Measurements from ENCODE around the gene ACIN1. TPM values are rescaled to one million over a fixed set of nuclear protein-coding genes. Genes with fewer than 3 reads are reported as not detected.

ACIN1 gene
- total RNA-seq, 2 experiments from 2014 or later = 282 to 288 TPM

DNA sequence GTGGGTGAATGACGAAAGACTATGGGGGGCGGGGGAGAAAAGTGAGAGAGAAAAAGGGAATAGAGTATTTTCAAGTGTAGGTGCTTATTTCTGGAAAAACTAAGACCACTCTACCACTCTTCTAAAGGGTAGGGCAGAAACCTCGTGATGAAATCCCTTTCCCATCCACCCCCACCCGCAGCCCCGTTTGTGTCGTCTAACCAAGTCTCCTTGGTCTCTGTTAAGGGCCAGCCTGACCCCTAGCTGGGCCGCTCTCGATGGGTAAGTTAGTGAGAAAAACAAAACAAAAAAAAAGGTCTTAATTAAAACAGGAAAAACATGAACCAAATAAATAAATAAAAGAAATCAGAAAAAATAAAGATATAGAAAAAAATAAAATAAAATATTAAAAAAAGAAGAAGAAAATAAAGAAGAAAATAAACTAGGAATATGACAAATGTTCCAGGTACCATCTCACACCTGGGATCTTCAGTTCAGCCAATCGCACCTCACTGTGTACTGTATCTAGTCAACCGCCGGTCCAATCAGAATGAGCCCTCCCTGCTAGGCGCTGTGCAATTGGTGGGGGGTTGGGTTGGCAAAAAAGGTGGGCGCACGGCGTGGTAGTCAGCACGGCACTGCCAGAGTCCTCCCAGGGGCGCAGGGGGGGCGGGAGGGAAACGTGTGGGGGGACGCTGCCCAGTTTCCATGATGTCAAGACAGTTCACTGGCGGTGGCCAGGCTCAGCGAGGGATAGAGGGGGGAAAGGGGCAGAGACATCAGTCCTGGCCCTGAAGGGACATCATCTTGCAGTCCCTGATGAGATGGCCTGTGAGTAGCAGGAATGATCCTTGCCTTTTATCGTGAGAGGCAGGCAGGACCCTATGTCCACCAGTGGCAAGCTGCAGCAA, 27.8 kb downstream of the ACIN1 start:
- POLR2A ChIA-PET = interaction anchor here (2.0 kb wide), 2 partner anchors 9 to 28 kb away, joined by 15 to 22 read pairs; partner anchors contain the start of genes ACIN1, C14orf119 and CDH24
- Mint-ChIP-seq H3K27ac (no peak overlapping the region), H3K4me1 (ENCODE audit: low read depth) (peaks cover 41% of the 10 kb centered on the region), H3K36me3 (ENCODE audit: low read depth) (peaks cover 73% of the 10 kb centered on the region), H3K27me3 (no peaks in the 10 kb centered on the region), H3K4me3 (no peak overlapping the region), H3K9me3 (no peaks in the 10 kb centered on the region)
- ATAC-seq (ENCODE audit: poor library complexity) (no peak), DNase-seq (no peak)
- Histone ChIP-seq H3K27ac (ENCODE audit: low read depth in 1 of 2, low read length in 2 of 2) (no peak overlapping the region), H3K27me3 (ENCODE audit: control insufficient read depth in 1 of 2, insufficient read depth in 2 of 2, low read length in 2 of 2) (no peaks in the 10 kb centered on the region), H3K4me3 (ENCODE audit: low read length) (no peak overlapping the region), H3K4me1 (ENCODE audit: insufficient read depth, low read length) (peaks cover 33% of the 10 kb centered on the region), H3K36me3 (ENCODE audit: insufficient read depth, low read length) (peaks cover 75% of the 10 kb centered on the region), H3K9me3 (ENCODE audit: control insufficient read depth in 1 of 2, insufficient read depth in 1 of 2, low read length in 2 of 2) (no peaks in the 10 kb centered on the region)
- intact Hi-C loops (cut with DNase I, micrococcal nuclease) = no loop called here
- TF ChIP-seq, protein P1, sequence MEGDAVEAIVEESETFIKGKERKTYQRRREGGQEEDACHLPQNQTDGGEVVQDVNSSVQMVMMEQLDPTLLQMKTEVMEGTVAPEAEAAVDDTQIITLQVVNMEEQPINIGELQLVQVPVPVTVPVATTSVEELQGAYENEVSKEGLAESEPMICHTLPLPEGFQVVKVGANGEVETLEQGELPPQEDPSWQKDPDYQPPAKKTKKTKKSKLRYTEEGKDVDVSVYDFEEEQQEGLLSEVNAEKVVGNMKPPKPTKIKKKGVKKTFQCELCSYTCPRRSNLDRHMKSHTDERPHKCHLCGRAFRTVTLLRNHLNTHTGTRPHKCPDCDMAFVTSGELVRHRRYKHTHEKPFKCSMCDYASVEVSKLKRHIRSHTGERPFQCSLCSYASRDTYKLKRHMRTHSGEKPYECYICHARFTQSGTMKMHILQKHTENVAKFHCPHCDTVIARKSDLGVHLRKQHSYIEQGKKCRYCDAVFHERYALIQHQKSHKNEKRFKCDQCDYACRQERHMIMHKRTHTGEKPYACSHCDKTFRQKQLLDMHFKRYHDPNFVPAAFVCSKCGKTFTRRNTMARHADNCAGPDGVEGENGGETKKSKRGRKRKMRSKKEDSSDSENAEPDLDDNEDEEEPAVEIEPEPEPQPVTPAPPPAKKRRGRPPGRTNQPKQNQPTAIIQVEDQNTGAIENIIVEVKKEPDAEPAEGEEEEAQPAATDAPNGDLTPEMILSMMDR (IDR thresholded peaks at IDR 0.05) = no peak
- CTCF ChIA-PET = interaction anchor here (1.0 to 2.0 kb wide), 4 partner anchors 9 to 94 kb away, joined by 4 to 27 read pairs (median 8); no protein-coding TSS in a partner anchor

DNA sequence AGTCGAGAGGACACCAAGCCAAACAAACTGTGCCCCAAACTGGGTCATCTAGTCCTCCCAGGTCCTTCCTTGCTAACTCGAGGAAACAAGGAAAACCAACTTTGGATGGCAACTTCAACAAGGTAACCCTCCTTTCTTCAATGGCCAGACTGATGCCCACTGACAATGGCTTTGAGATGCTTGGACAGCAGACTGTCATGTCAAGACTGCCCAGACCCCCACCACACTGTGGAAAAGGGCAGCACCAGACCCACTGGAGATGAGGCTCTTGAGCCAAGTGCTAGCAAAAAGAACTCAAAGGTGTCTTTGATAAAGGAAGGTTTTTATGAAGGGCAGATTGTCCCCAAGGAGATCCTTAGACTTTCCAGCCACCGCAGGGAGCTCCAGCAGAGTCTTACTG, 28.6 kb downstream of the ACIN1 start:
- intact Hi-C loops (cut with DNase I, micrococcal nuclease) = no loop called here
- POLR2A ChIA-PET = no interaction called here
- H3K9me3 Mint-ChIP-seq = no peaks in the 10 kb centered on the region
- DNase-seq = no peak
- Histone ChIP-seq H3K9me3 (ENCODE audit: control insufficient read depth in 1 of 2, insufficient read depth in 1 of 2, low read length in 2 of 2) (no peaks in the 10 kb centered on the region), H3K27ac (ENCODE audit: low read depth in 1 of 2, low read length in 2 of 2) (no peak overlapping the region), H3K27me3 (ENCODE audit: control insufficient read depth in 1 of 2, insufficient read depth in 2 of 2, low read length in 2 of 2) (no peaks in the 10 kb centered on the region), H3K36me3 (ENCODE audit: insufficient read depth, low read length) (peaks cover 75% of the 10 kb centered on the region), H3K4me1 (ENCODE audit: insufficient read depth, low read length) (peaks cover 26% of the 10 kb centered on the region), H3K4me3 (ENCODE audit: low read length) (no peak overlapping the region)
- H3K27me3 Mint-ChIP-seq = no peaks in the 10 kb centered on the region
- peaks cover 68% of the 10 kb centered on the region for H3K36me3 Mint-ChIP-seq (ENCODE audit: low read depth)
- H3K27ac Mint-ChIP-seq = no peak overlapping the region
- CTCF ChIA-PET = interaction anchor here (1.0 to 1.6 kb wide), 2 partner anchors 8 to 72 kb away, joined by 4 to 5 read pairs; no protein-coding TSS in a partner anchor
- TF ChIP-seq, protein P1 (IDR thresholded peaks at IDR 0.05) = no peak
- H3K4me1 Mint-ChIP-seq (ENCODE audit: low read depth) = peaks cover 34% of the 10 kb centered on the region
- ATAC-seq (ENCODE audit: poor library complexity) = no peak
- H3K4me3 Mint-ChIP-seq = no peak overlapping the region

DNA sequence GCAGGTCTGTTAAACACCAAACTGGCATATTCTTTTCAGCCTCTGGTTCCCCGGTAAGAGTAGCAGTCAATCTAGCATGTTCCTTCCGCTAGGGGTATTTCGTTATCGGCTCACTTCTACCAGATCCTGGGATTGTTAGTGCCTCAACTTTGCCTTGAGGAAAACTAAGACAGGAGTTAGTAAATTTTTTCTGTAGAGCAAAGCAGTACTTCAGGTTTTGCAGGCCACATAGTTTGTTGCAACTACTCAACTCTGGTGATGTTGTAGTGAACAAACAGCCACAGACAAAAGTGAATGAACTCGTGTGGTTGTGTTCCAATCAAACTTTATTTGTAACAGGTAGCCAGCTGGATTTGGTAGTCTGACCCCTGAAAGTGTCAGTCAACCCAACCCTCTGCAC, 31.3 kb downstream of the ACIN1 start:
- Mint-ChIP-seq H3K36me3 (ENCODE audit: low read depth) (peaks cover 82% of the 10 kb centered on the region), H3K4me1 (ENCODE audit: low read depth) (peaks cover 9% of the 10 kb centered on the region), H3K27ac (no peak overlapping the region), H3K9me3 (no peaks in the 10 kb centered on the region), H3K27me3 (no peaks in the 10 kb centered on the region), H3K4me3 (no peak overlapping the region)
- DNase-seq (no peak), ATAC-seq (ENCODE audit: poor library complexity) (no peak)
- intact Hi-C loops (cut with DNase I, micrococcal nuclease) = no loop called here
- no peaks in the 10 kb centered on the region for H3K27me3 ChIP-seq (ENCODE audit: control insufficient read depth in 1 of 2, insufficient read depth in 2 of 2, low read length in 2 of 2)
- POLR2A ChIA-PET = no interaction called here
- H3K9me3 ChIP-seq (ENCODE audit: control insufficient read depth in 1 of 2, insufficient read depth in 1 of 2, low read length in 2 of 2) = no peaks in the 10 kb centered on the region
- CTCF ChIA-PET = interaction anchor here (1.6 to 2.7 kb wide), 2 partner anchors 13 to 77 kb away, joined by 5 to 9 read pairs; no protein-coding TSS in a partner anchor
- H3K4me1 ChIP-seq (ENCODE audit: insufficient read depth, low read length) = peaks cover 8% of the 10 kb centered on the region
- TF ChIP-seq, protein P1 (IDR thresholded peaks at IDR 0.05) = no peak
- peaks cover 90% of the 10 kb centered on the region for H3K36me3 ChIP-seq (ENCODE audit: insufficient read depth, low read length)
- H3K27ac ChIP-seq (ENCODE audit: low read depth in 1 of 2, low read length in 2 of 2) = no peak overlapping the region
- no peak overlapping the region for H3K4me3 ChIP-seq (ENCODE audit: low read length)
